GM12874 (cell line): ENCODE results near the gene ANKRD55.

ENCODE experiments used
- TF ChIP-seq, protein P1 (sequence below): IDR thresholded peaks from 2 replicates; pipeline ENCODE4 v1.5.1; 2011; ENCODE audit warnings: low read depth, mild to moderate bottlenecking, control low read depth, low read length, moderate library complexity; ENCODE audit not compliant: insufficient read depth

ANKRD55 gene

DNA sequence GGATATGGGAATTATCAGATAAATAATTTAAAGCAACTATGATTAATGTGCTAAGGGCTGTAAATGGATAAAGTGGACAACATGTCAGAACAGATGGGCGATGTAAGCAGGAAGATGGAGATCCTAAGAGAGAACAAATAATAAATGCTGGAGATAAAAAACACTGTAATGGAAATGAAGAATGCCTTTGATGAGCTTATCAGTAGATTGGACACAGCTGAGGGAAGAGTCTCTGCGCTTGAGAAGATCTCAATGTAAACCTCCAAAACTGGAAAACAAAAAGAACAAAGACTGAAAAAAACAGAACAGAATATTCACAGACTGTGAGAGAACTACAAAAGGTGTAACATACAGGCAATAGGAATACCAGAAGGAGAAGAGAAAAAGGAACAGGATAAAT, 102.5 kb downstream of the ANKRD55 start:
- TF ChIP-seq, protein P1, sequence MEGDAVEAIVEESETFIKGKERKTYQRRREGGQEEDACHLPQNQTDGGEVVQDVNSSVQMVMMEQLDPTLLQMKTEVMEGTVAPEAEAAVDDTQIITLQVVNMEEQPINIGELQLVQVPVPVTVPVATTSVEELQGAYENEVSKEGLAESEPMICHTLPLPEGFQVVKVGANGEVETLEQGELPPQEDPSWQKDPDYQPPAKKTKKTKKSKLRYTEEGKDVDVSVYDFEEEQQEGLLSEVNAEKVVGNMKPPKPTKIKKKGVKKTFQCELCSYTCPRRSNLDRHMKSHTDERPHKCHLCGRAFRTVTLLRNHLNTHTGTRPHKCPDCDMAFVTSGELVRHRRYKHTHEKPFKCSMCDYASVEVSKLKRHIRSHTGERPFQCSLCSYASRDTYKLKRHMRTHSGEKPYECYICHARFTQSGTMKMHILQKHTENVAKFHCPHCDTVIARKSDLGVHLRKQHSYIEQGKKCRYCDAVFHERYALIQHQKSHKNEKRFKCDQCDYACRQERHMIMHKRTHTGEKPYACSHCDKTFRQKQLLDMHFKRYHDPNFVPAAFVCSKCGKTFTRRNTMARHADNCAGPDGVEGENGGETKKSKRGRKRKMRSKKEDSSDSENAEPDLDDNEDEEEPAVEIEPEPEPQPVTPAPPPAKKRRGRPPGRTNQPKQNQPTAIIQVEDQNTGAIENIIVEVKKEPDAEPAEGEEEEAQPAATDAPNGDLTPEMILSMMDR, result no peak

DNA sequence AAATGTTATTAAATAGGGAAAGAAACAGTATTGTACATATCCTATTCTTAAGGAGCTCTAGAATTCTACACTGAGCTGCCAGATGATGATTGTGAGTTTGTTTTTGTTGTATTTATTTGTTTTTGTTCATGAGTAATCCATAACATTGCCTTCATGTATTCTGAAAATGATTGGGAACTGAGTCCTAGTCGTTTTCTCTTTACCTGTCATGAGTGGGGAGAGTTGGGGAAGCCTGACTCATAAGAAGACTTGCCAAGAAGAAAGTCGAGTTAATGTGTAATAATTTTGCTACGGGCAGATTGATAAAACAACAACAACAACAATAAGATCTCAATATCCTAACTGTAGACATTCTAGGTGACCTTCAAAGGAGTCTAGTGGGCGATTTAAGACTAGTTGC, 103.8 kb downstream of the ANKRD55 start:
- TF ChIP-seq, protein P1, result no peak

DNA sequence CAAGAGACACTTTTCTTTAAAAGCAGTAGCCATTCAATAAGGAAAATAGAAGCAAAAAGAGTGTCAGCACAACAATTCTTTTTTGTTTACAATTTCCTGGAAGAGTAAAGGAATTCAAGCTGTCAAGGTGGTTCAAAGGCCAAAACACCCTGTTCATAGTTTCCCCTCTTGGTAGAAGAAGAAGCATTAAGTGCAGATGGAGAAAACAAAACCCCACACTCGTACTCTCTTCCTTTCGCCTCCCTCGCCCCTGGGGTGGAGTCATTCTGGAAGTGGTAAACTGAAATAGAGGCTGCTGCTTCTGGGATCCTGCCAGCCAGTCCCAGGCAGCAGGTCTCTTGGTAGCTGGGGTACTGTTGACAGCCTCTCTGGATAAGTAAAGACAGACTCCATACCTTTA, 105.0 kb downstream of the ANKRD55 start:
- TF ChIP-seq, protein P1, result no peak

DNA sequence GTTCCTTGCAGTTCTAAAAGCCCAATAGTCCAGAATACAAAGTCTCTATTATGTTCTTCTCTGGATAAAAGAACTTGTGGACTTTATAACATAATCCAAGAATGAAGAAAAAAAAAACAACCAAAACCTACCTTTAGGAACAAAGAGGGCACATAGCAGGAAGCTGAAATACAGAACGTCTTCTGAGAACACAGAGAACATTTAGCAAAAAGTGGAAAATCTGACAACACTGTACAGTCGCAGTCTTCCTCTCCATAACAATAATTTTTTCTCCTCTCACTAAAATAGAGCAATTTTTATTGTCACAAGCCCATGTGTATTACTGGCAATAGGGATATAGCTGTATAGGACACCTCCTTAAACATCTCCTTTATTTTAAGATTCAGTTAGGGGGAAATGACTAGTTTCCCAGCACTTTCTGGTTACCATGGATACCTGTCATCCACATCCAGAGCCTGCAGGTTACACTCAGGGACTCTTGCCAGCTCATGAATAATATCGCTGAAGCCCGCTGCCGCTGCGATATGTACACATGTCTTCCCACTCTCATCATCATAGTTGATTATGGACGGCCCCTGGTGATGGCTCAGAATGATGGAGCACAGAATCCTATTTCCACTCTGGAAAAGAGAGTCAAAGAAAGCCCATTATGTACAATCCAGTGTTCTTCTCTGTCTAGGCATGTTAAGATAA, 106.5 kb downstream of the ANKRD55 start:
- TF ChIP-seq, protein P1, result no peak

DNA sequence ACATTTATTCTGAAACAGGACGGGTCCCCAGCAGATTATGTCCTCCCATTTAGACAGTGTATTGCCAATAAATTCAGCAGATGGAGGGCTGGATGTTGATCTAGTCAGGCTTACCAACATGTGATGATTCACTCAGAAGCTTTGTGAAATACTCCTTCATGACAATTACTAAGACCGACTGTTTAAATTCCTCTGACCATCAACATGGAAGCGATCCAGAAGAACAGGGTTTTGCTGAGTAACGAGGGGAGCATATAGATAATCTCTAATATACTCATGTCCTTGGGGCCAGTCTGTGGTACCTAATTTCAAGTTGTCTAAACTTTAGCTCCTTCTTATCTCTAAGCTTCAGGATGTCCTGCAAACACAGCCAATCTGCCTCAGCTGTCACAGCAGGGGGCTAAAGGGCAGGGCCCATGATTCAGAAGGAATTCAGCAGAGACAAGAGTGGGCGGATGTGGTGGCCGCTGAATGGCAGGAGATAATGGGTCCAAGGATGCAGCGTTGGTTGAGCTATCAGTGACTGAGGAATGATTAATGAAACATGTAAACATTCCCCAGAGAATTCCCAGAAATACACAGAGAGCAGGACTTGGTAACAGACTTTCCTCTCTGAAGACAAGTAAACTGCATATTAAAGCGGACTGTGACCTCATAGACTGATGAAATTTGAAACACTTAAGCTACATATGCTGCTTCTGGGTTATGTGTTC, 109.4 kb downstream of the ANKRD55 start:
- TF ChIP-seq, protein P1, result no peak

DNA sequence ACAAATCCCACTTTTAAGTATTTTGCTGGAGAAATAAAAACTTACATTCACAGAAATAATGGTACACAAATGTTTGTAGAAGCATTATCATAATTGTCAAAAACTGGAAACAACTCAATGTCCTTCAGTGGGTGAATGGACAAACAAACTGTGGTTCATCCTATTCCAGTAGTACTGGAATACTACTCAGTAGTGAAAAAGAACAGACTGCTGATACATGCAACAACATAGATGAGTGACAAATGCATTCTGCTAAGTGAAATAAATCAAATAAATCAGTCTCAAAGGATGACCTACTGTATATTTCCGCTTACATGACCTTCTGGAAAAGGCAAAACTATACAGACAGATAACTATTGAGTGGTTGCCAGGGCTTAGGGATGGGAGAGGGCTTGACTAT, 114.1 kb downstream of the ANKRD55 start:
- TF ChIP-seq, protein P1, result no peak

DNA sequence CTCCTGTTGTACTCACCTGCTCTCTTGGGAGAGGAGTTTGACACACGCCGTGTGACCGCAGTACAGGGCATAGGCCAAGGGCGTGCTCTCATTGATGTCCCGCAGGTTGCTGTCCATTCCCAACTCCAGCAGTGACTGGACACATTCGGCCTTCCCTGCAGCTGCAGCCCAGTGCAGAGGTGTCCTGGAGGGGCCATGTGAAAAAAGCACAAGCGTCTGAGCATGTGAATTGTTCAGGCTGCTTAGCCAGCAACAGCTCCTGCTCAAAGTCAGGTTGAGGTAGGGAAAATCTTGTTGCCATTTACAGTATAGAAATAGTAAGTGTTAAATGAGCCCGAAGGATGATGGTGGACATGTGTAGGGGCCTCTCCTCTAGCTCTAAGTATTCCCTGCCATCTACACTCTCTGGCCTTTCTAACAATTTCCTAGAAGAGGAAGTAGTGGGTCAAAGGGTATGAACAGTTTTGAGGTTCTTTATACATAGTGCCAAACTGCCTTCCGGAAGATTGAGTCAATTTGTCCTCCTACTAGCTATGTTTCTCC, 116.5 kb downstream of the ANKRD55 start:
- TF ChIP-seq, protein P1, result no peak
